ENCODE data around the gene TMBIM4.

TMBIM4 gene

GRCh38 chr12:66137937-66138336 is 31.9 kb downstream of the TMBIM4 start:
- no peak for DNase-seq

- no peak for DNase-seq
Measured at GRCh38 chr12:66132408-66132807, 37.4 kb downstream of the TMBIM4 start.

- DNase-seq: no peak
Measured at GRCh38 chr12:66131067-66131688, 38.6 kb downstream of the TMBIM4 start.

- peak; percentile 64 for DNase-seq
Measured at GRCh38 chr12:66130267-66131066, 39.3 kb downstream of the TMBIM4 start, which contains the start of gene LLPH. LLPH (minus strand) TSS chr12:66130750; CDS start chr12:66129106, 1,644 bp downstream.

GRCh38 chr12:66129934-66130266 is 39.9 kb downstream of the TMBIM4 start:
- DNase-seq: no peak

- no peak for DNase-seq
Measured at GRCh38 chr12:66127650-66128049, 42.1 kb downstream of the TMBIM4 start.

GRCh38 chr12:66120477-66120876 is 49.3 kb downstream of the TMBIM4 start:
- no peak for DNase-seq

- no peak for DNase-seq
Measured at GRCh38 chr12:66119870-66120241, 49.9 kb downstream of the TMBIM4 start.

GRCh38 chr12:66119229-66119869 is 50.4 kb downstream of the TMBIM4 start:
- no peak for DNase-seq

- DNase-seq: no peak
Measured at GRCh38 chr12:66118240-66118891, 51.4 kb downstream of the TMBIM4 start.

- DNase-seq: no peak
Measured at GRCh38 chr12:66117242-66117641, 52.6 kb downstream of the TMBIM4 start.

GRCh38 chr12:66115071-66115600 is 54.7 kb downstream of the TMBIM4 start:
- DNase-seq: no peak

- DNase-seq: no peak
Measured at GRCh38 chr12:66113471-66113870, 56.3 kb downstream of the TMBIM4 start.

- no peak for DNase-seq
Measured at GRCh38 chr12:66111605-66112004, 58.2 kb downstream of the TMBIM4 start.

GRCh38 chr12:66109056-66109455 is 60.7 kb downstream of the TMBIM4 start:
- no peak for DNase-seq

- no peak for DNase-seq
Measured at GRCh38 chr12:66108386-66108785, 61.4 kb downstream of the TMBIM4 start.

- DNase-seq: peak; percentile 15
Measured at GRCh38 chr12:66107451-66107915, 62.3 kb downstream of the TMBIM4 start.

- no peak for DNase-seq
Measured at GRCh38 chr12:66103016-66103913, 66.5 kb downstream of the TMBIM4 start.

- DNase-seq: no peak
Measured at GRCh38 chr12:66092559-66093269, 77.1 kb downstream of the TMBIM4 start.

GRCh38 chr12:66090157-66090556 is 79.6 kb downstream of the TMBIM4 start:
- DNase-seq: no peak

GRCh38 chr12:66087365-66087943 is 82.3 kb downstream of the TMBIM4 start:
- no peak for DNase-seq
